ACHN (cell line): ENCODE data around the gene ARL6IP4.

Experiments
- DNase-seq: peaks from one replicate; pipeline ENCODE4 v3.0.0-alpha.2; 2015
- in situ Hi-C: cut with HindIII; loops from 2 replicates; pipeline ENCODE4 v1.10.0; 2017; ENCODE audit warnings: low sequenced_read_pairs, low pct_ligation_motif_present, low pct_unique_long_range_greater_than_20kb

Gene ARL6IP4

DNA sequence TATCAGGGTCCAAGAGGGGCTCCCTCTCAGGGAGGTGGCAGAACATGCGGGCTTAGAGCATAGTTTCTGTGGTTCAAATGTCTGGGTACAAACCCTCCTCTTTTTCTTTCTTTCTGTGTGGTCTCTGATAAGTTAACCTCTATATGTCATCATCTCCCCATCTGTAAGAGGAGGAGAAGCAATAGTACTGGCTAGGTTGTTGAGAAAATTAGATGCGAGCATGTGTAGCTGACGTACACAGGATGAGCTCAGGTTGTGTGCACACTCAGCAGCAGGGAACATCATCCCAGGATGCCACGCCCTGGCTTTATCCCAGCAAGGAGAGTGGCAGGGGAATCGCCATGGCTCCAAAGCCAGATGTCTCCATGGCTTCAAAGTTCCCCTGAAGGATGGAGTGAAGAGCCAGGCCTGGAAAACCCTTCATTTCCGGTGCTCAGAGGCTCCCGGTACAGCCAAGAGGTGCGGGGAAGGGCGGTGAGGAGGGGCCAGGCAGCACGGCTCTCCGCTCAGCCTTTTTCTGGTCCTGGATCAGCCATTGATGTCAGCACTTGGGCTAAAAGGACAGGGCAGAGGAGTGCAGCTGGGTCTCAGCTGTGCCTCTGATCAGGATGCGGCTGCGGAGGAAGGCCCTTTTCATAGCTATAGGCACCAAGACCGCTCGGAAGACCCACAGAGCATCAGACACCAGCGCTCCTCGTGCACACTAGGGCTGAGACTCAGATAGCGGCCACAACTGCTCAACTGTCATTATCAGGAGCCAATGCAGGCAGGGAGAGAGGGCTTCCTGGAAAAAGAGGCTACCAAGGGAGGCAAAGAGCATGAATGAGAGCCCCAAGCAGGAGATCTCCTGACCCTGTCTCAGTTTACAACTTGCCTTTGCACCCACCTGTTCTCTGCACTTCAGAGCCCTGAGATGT, 41.5 kb downstream of the ARL6IP4 start:
- in situ Hi-C loops, result no loop called here
- DNase-seq, result no peak

DNA sequence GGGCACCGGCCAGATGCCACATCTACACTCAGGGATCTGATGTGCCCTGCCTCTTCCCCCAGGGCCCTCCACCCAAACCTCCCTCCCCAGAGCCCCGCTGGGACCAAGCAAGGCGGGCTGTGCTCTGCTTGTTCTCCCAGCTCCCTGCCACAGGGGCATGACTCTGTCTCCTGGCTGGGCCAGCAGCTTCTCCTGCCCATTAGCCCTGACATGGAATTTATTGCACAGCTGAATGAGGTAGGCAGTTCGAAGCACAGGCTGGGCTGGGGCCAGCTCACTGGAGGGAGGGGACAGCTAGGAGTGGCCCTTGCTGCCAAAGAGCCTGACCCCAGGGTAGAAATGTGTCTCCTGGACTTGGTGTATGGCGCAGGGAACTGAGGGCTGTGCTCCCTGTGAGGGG, 42.4 kb downstream of the ARL6IP4 start:
- in situ Hi-C loops, result no loop called here

DNA sequence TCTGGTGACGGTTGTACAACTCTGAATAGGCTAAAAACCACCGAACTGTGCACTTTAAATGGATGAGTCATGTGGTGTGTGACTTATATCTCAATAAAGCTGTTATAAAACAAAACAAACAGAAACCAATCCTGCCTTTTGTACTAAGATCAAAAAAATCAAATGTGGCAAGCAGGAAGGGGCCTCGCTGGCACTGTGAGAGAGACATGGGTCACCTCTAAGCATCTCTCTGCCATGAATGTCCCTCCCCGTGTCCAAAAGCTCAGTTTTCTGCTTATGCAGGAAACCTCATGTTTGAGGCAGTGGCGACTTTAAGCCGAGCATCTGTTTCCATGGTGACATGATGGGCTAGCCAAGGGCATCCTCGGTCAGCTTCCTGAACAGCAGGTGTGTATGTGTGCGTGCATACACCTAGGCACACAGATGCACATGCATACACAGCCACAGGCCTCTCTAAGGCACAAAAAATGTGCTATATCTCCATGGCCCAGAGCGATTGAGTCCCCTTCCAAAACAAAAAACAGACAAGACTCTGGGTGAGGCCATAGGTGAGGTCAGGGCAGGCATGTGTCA, 44.4 kb downstream of the ARL6IP4 start:
- in situ Hi-C loops, result loop anchor here (25.0 kb wide), 1 partner anchor 212 kb away; the partner anchor contains the start of genes MPHOSPH9 and MTRFR
- no peak for DNase-seq

More for the DNA sequence above, 42.4 kb downstream of the ARL6IP4 start:
- DNase-seq, result no peak

DNA sequence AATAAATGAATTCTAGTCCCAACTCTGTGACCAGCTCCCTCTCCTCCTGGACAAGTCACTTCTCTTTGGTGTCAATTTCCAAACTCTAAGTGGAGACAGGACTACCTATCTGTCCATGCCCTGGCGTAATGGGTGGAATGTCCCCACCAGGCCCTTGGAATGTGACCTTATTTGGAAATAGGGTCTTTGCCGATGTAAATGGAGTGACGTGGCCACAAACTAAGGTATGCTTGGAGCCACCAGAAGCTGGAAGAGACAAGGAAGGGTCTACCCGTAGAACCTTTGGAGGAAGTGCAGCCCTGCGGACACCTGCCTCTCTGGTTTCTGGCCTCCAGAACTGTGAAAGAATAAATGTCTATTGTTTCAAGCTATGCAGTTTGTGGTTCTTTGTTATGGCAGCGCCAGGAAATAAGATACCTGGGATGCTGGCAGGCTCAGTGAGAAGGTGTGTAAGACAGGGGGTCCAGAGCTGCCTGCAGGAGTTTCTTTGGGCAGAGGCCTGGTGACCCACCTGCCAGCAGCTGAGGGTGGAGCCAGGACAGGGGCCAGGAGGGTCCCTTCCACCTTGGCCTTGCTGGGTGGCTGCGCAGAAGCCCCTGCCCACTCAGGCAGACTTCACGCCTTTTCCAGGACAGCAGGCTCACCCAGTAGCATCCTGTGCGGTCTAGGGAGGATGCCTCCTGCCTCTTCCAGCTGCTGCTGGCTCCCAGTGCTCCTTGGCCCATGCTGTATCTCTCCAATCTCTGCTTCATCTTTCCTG, 45.8 kb downstream of the ARL6IP4 start:
- in situ Hi-C loops, result loop anchor here (25.0 kb wide), 1 partner anchor 211 kb away; the partner anchor contains the start of genes MPHOSPH9 and MTRFR
- no peak for DNase-seq

DNA sequence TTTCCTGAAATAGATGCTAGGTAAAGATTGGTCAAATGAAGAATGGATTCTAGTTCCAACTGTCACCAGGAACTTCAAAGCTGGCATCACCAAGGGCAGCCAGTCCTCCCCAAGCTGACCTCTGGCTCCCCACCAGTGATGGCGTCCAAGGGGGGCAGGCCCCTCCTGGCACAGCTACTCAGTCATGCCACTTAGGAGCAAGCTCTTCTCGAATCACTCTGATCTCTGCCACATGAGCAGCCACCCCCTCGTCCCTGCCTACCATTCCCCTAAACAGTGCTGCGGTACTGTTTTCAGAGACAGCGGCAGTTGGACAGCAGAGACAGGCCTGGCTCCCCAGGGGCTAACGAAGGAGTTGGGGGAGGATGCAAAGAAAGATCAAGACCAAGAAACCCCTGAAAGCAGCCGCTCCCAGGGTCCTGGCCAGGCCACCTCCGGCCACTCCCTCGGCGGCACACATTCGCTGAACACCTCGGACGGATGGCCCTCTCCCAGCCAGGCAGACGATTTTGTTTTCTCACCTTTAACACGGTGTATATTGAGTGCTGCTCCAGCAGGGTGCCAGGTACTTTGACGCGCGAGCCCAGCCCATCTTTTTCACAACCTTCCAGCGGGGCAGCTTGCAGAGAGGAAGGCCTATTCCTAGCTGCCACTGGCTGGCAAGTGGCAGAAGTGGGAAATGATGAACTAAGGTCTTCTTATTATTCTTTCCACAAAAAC, 47.4 kb downstream of the ARL6IP4 start:
- in situ Hi-C loops, result loop anchor here (25.0 kb wide), 1 partner anchor 209 kb away; the partner anchor contains the start of genes MPHOSPH9 and MTRFR
- no peak for DNase-seq

DNA sequence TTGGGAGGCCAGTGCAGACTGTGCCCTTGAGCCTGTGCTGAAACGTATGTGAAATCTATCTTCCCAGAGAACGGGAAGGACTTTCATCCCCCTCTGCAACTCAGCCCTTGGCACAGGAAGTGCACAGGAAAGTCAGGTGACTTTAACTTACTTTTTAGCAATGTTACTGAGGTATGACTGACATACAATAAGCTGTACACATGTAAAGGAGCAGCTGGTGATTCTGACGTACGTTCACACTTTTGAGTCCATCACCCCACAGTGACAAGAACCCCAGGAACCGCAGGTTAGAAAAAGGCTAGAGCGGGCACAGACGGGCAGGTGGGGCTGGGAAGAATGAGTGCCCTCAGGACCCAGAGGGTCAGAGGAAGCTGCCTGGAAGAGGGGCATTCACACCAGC, 48.0 kb downstream of the ARL6IP4 start:
- no peak for DNase-seq
- in situ Hi-C loops, result loop anchor here (25.0 kb wide), 1 partner anchor 209 kb away; the partner anchor contains the start of genes MPHOSPH9 and MTRFR

DNA sequence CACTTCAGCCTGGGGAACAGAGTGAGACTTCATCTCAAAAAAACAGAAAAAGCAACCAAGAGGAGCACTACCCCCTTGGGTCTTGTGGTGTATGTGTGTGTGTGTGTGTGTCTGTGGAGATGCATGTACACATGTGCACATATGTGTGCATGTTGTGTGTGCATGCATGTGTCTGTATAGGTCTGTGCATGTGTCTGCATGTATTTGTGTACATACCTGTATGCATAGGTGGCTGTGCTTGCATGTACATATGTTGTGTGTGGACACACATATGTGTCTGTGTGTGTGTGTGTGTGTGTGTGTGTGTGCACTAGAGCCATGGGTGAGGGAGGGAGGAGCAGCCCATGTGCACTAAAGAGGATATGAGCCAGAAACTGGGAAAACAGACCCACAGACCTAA, 49.1 kb downstream of the ARL6IP4 start:
- no peak for DNase-seq

DNA sequence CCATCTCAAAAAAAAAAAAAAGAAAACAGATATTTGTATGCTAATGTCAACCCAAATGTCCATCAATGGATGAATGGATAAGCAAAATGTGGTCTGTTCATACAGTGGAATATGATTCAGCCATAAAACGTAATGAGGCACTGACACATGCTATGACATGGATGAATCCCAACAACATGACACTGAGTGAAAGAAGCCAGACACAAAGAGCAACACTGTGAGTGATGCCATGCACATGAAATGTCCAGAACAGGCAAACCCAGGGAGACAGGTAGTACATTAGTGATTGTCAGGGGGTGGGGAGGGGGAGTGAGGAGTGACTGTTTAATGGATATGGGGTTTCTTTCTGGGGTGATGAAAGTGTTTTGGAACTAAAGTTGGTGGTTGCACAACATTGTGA, 50.2 kb downstream of the ARL6IP4 start:
- no peak for DNase-seq
- in situ Hi-C loops, result loop anchor here (25.0 kb wide), 1 partner anchor 207 kb away; the partner anchor contains the start of genes MPHOSPH9 and MTRFR

More for the DNA sequence above, 49.1 kb downstream of the ARL6IP4 start:
- in situ Hi-C loops, result loop anchor here (25.0 kb wide), 1 partner anchor 208 kb away; the partner anchor contains the start of genes MPHOSPH9 and MTRFR

DNA sequence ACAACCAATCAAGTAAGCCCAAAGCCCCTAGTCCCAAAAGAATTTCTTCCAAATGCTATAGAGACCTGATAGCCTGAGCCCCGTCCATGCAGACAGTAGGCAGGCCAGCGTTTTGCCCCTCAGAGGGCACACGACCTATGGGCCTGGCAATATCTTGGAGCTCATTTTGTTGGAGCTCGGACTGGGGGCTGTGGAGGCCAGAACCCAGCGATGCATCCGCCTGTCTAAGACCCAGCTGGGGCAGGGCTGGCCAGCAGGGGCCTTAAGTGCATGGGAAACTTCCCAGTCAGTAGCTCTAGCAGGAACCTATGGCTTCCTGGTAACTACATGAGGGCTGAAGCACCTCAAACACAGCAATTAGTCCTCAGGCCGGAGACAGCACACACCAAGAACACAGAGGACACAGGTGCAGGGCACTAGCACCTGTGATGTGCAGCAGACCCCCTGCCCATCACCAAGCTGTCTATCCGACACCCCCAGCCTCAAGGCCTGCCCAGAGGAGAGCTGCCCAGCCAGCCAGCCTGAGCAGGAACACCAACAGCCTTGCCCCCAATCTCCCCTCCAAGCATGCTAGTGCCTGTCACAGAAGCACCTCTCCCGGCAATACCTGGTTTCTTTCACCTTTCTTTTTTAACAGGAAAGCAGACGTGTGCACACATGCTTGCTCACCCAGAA, 50.8 kb downstream of the ARL6IP4 start:
- in situ Hi-C loops, result loop anchor here (25.0 kb wide), 1 partner anchor 206 kb away; the partner anchor contains the start of genes MPHOSPH9 and MTRFR
- no peak for DNase-seq
